Keratinocyte (primary cell): Measurements from ENCODE around the gene CFC1.
"Not testable (repeated sequence)": the region's sequence is repeated elsewhere in the genome, so short reads cannot be mapped to it uniquely, and the experiment has no call there.

Experiments used
- EZH2 ChIP-seq: IDR thresholded peaks from one replicate; pipeline ENCODE4 v1.6.1; 2012; ENCODE audit warnings: inconsistent platforms, mild to moderate bottlenecking, low read length, moderate library complexity
- TF ChIP-seq, protein P1 (sequence below), 3 experiments: IDR thresholded peaks in 1 of 3; conservative IDR thresholded peaks in 1 of 3; optimal IDR thresholded peaks in 1 of 3; 2 replicates in 2 of 3; 3 replicates in 1 of 3; pipeline versions ENCODE3 to v1.5.1; 2011; ENCODE audit warnings: low read length in 3 of 3, mild to moderate bottlenecking in 3 of 3, moderate library complexity in 2 of 3, control low read depth in 1 of 3, inconsistent platforms in 1 of 3; ENCODE audit not compliant: insufficient read depth in 2 of 3; ENCODE audit errors: extremely low read depth in 1 of 3

DNA sequence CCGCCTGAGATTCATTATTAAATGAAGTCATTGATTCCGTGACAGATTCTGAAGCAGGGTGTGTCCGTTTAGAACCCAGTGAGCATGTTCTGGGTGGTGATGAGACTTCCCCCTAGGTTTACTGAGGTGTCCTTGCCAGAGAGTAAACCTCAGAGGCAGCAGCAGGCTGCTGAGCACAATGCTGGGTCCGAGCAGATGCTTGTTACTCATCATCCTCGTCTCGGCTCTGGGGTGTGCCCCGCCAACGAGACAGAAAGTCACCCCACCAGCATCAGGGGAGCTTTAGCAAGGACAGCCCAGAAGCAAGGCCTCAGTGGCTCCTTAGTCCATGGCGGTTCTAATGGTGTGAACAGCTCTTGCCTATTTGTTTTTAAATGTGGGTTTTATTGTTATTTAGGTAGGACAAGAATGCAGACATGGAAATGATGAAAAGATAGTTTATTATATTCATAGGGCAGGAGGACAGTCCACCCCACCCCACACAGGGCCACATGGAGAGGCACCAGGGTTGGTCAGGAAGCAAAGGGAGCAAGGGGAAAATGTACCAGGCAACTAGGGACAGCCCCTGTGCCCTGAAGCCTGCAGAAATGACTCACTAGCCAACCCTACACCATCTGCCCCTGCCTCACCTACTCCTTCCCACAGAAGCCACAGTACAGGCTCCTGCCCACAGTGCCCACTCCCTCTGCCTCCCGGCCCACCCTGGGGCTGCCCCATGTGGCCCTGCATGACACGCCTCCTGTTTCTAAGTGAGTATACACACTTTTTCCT is 10.5 kb downstream of the CFC1 start:
- TF ChIP-seq, protein P1, sequence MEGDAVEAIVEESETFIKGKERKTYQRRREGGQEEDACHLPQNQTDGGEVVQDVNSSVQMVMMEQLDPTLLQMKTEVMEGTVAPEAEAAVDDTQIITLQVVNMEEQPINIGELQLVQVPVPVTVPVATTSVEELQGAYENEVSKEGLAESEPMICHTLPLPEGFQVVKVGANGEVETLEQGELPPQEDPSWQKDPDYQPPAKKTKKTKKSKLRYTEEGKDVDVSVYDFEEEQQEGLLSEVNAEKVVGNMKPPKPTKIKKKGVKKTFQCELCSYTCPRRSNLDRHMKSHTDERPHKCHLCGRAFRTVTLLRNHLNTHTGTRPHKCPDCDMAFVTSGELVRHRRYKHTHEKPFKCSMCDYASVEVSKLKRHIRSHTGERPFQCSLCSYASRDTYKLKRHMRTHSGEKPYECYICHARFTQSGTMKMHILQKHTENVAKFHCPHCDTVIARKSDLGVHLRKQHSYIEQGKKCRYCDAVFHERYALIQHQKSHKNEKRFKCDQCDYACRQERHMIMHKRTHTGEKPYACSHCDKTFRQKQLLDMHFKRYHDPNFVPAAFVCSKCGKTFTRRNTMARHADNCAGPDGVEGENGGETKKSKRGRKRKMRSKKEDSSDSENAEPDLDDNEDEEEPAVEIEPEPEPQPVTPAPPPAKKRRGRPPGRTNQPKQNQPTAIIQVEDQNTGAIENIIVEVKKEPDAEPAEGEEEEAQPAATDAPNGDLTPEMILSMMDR (optimal IDR thresholded peaks at IDR 0.05 in 1 of 3, IDR thresholded peaks at IDR 0.05 in 1 of 3, conservative IDR thresholded peaks at IDR 0.05 in 1 of 3; ENCODE audit: extremely low read depth in 1 of 3, insufficient read depth in 2 of 3, low read length in 3 of 3) = not testable (repeated sequence)
- TF ChIP-seq EZH2 = not testable (repeated sequence)
